Immature natural killer cell (primary cell): ENCODE measurements around the gene KRT6B. TPM values are rescaled to one million over a fixed set of nuclear protein-coding genes. Genes with fewer than 3 reads are reported as not detected.

Experiments
- DNase-seq, 3 donors: peaks; one replicate each; pipeline ENCODE4 v3.0.0; 2022; ENCODE audit warnings: mixed read lengths in 1 of 3
- H3K27ac Mint-ChIP-seq, 6 donors: one replicate each; pipeline ENCODE4 v1.8.0; 2020; ENCODE audit warnings: mixed read lengths in 6 of 6, mild to moderate bottlenecking in 5 of 6, inconsistent platforms in 4 of 6, moderate library complexity in 3 of 6
- H3K27me3 Mint-ChIP-seq, 3 donors: one replicate each; pipeline ENCODE4 v1.8.0; 2020 to 2021; ENCODE audit warnings: low read depth in 3 of 3, mild to moderate bottlenecking in 3 of 3, mixed read lengths in 3 of 3, moderate library complexity in 3 of 3, inconsistent platforms in 1 of 3
- H3K36me3 Mint-ChIP-seq, 3 donors: one replicate each; pipeline ENCODE4 v1.8.0; 2020; ENCODE audit warnings: mixed read lengths in 3 of 3, inconsistent platforms in 2 of 3, mild to moderate bottlenecking in 2 of 3
- H3K4me1 Mint-ChIP-seq, 2 donors: one replicate each; pipeline ENCODE4 v1.8.0; 2020; ENCODE audit warnings: inconsistent platforms in 2 of 2, mild to moderate bottlenecking in 2 of 2, mixed read lengths in 2 of 2, moderate library complexity in 1 of 2
- H3K4me3 Mint-ChIP-seq, 5 donors: one replicate each; pipeline ENCODE4 v1.8.0; 2020; ENCODE audit warnings: mild to moderate bottlenecking in 5 of 5, mixed read lengths in 5 of 5, inconsistent platforms in 3 of 5, moderate library complexity in 3 of 5
- H3K9me3 Mint-ChIP-seq, 6 donors: one replicate each; pipeline ENCODE4 v1.8.0; 2020; ENCODE audit warnings: mild to moderate bottlenecking in 6 of 6, mixed read lengths in 6 of 6, inconsistent platforms in 4 of 6, moderate library complexity in 3 of 6
- polyA plus RNA-seq, 3 donors: library from polyadenylated mRNA; unstranded; fragments of 300-500 nt; fragmentation: Illumina TruSeq; gene quantifications; one replicate each; pipeline ENCODE4 v1.2.3, GENCODE V29; 2021

Gene KRT6B
- polyA plus RNA-seq, 3 donors from 2014 or later, result 0.82 TPM; not detected in 2

DNA sequence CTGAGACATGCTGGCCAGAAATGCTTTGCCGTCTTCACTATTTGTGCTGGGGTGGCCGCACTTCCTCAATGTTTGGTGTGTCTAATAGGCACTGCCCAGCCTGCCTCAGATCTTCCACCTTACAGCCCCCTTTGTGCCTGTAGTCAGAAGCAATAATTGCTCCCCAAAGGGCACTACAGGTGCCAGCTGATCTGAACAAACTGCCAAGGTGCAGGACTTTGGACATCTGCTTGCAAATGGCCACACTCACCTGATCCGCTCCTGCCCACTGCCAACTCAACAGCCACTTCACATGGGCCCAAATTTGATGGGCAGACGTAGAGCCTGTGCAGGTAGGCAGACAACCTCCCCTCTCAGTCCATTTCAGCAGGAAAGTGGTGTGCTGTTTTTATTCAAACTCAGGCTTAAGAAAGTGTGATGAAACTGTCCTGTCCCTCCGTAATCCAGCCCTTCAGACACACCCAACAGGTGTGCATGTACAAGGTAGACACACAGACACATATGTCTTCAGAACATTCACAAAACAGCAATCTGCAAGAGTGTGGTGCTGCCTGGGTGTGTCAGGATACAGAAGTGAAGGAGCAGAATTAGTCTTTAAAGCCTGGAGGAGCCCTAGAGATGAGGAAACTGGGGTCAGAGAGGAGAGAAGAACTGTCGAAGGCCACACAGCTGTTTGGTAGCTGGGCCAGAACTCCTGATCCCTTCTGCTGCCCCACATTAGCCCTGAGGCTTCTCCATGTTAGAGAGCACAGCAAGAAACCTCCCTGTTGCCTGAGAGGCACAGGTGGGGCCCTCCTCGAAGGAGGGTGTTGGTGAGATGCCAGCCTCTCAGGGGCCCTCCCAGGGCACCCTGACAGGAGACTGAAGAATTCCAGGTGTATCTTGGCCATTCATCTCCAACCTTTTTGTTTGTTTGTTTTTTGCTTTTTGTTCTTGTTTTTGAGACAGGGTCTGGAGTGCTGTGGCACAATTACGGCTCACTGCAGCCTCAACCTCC is 13.3 kb downstream of the KRT6B start:
- H3K9me3 Mint-ChIP-seq, result peaks cover 0 to 4% (median 0%) of the 10 kb centered on the region in 6 donors
- H3K27me3 Mint-ChIP-seq, result peaks cover 3 to 17% (median 9%) of the 10 kb centered on the region in 3 donors
- H3K36me3 Mint-ChIP-seq, result no peaks in the 10 kb centered on the region
- H3K4me1 Mint-ChIP-seq, result no peaks in the 10 kb centered on the region
- DNase-seq, result no peak
- H3K27ac Mint-ChIP-seq, result no peak overlapping the region
- no peak overlapping the region for H3K4me3 Mint-ChIP-seq

DNA sequence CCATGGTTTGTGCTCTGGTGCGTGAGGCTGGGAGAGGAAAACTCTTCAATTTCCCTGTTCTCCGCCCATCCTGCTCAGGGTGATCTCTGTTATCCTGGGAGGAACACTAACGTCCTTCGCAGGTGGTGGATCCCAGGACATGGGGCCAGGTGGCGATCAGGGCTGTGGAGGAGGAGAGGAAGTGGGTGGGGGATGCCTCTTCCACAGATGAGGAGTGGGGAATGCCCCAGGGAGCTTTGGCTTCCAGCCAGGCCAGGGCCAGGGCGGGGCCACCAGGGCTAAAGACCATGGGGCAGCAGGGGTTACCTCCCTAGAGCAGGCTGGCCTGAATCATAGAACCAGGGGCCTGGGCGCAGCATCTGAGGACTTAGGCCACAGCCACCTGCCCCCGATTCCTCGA is 14.4 kb downstream of the KRT6B start:
- H3K4me3 Mint-ChIP-seq, result no peak overlapping the region
- peaks cover 3 to 22% (median 11%) of the 10 kb centered on the region in 3 donors for H3K27me3 Mint-ChIP-seq
- no peaks in the 10 kb centered on the region for H3K4me1 Mint-ChIP-seq
- H3K36me3 Mint-ChIP-seq, result no peaks in the 10 kb centered on the region
- no peaks in the 10 kb centered on the region for H3K9me3 Mint-ChIP-seq
- no peak overlapping the region for H3K27ac Mint-ChIP-seq
- no peak for DNase-seq

DNA sequence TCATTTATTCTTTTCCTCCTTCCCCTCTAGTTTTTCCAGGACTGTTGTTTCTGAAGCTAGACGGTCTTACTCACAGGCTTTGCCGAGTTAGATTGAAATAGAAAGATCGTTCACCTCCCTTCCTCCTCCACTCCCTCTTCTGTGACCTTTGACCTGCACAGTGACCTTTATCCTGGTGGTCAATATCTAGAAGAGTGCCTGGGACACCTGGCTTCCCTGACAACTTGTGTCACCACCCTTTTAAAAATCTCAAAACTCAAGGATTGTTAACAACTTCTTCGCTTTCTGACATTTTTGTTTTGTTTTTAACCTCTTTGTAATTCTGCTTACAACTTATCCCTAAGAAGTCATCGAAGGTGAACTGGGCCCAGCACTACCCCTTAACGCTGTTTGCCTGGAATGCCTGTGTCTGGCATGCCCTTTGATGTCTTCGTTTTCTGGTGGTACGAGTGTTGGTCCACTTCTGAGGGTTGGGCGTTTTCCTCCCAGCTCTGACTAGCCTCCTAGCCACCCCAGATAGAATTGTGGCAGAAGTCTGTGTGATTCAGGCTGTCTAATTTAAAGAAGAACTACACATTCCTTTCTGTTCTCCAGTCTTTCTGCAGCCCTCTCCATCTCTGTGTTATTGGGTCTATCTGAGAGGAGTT is 15.0 kb downstream of the KRT6B start:
- no peaks in the 10 kb centered on the region for H3K36me3 Mint-ChIP-seq
- H3K27me3 Mint-ChIP-seq, result peaks cover 1 to 18% (median 8%) of the 10 kb centered on the region in 3 donors
- no peaks in the 10 kb centered on the region for H3K4me1 Mint-ChIP-seq
- peak overlapping the region in 1 of 6 donors; percentile 9 for H3K27ac Mint-ChIP-seq
- DNase-seq, result no peak
- H3K4me3 Mint-ChIP-seq, result no peak overlapping the region
- no peaks in the 10 kb centered on the region for H3K9me3 Mint-ChIP-seq

DNA sequence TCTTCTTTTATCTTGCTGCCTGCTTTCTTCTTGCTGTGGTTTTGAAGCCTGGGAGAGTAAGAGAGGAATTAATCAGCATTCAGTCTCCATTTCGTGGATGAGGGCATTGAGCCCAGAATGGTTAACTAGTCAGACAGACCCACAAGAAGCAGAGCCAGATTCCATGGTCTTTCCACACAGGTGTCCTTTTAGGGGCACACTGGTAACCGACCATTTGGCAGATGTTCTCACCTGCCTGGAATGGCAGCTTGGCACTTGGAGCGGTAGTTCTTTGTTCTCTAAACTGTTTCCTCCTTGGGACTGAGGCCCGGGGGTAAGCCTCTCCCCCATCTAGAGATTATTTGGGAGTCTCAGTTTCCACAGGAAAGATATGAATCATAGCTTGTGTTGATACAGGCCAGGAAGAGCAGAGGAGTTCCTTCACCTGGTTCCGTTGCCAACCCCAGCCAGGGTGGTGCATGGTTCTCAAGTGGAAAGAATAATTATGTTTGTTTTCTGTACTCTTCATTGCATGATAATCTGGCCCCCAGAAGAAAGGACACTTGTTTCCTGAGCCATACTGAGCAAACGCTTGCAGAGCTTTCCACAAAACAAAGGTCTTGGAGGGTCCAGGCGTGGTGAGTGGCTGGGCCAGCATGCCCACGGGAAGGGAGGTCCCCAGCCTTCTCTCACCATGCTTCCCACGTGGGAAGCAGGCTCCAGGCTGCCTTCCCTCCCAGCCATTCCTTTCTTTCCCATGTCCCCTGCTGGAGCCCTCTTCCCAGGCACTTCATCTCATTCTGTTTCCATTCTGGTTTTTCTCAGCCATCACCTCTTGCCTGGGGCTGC is 15.7 kb downstream of the KRT6B start:
- Mint-ChIP-seq H3K4me3 (no peak overlapping the region), H3K4me1 (no peaks in the 10 kb centered on the region), H3K36me3 (no peaks in the 10 kb centered on the region), H3K27ac (no peak overlapping the region), H3K27me3 (peaks cover 0 to 16% (median 7%) of the 10 kb centered on the region in 3 donors), H3K9me3 (no peaks in the 10 kb centered on the region)
- no peak for DNase-seq

DNA sequence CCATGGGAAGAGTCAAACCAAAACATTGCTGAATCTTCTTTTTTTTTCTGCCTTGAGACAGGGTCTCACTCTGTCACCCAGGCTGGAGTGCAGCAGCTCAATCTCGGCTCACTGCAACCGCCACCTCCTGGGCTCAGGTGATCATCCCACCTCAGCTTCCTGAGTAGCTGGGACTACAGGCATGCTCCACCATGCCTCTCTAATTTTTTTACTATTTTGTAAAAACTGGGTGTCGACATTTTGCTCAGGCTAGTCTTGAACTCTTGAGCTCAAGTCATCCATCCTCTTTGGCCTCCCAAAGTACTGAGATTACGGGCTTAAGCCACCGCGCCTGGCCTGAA is 16.3 kb downstream of the KRT6B start:
- Mint-ChIP-seq H3K27me3 (peaks cover 0 to 12% (median 2%) of the 10 kb centered on the region in 3 donors), H3K4me3 (no peak overlapping the region), H3K36me3 (no peaks in the 10 kb centered on the region), H3K4me1 (no peaks in the 10 kb centered on the region), H3K9me3 (no peaks in the 10 kb centered on the region), H3K27ac (no peak overlapping the region)
- DNase-seq, result no peak

DNA sequence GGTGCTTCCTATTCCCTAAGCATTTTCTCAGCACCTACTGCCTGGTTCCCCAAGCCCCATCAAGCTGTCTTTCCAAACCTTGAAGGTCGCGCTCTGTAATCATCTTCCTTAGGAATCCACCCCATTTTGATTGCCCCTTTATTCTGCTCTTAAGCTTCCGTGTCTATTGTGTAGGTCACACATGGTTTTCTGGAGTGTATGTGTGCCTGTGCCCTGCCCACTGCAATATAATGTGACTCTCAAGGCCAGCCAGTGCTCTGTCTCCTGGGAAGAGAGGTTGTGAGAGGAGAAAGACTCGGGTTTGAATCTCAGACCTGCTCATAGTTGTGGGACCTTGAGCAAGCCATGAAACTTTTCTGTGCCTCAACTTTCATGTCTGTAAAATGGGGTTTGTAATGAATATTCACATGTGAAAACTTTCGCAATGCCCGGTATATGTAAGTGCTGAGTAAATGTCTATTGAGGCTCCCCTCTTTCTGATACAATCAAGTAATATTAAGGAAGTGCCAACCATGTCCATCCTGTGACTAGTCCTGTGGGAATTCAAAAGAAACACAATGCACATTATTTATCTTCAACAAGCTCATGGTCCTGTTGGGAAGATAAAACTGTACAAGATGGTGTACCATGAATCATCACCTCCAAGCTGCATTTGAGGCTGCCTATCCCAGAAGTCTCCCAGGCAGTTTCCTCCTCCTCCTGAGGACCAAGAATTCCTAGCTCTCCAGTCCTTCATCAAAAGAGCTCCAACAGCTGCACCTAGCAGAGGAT is 17.0 kb downstream of the KRT6B start:
- Mint-ChIP-seq H3K27ac (no peak overlapping the region), H3K4me1 (no peaks in the 10 kb centered on the region), H3K27me3 (peaks cover 2 to 12% (median 4%) of the 10 kb centered on the region in 3 donors), H3K36me3 (no peaks in the 10 kb centered on the region), H3K4me3 (no peak overlapping the region), H3K9me3 (no peaks in the 10 kb centered on the region)
- no peak for DNase-seq

DNA sequence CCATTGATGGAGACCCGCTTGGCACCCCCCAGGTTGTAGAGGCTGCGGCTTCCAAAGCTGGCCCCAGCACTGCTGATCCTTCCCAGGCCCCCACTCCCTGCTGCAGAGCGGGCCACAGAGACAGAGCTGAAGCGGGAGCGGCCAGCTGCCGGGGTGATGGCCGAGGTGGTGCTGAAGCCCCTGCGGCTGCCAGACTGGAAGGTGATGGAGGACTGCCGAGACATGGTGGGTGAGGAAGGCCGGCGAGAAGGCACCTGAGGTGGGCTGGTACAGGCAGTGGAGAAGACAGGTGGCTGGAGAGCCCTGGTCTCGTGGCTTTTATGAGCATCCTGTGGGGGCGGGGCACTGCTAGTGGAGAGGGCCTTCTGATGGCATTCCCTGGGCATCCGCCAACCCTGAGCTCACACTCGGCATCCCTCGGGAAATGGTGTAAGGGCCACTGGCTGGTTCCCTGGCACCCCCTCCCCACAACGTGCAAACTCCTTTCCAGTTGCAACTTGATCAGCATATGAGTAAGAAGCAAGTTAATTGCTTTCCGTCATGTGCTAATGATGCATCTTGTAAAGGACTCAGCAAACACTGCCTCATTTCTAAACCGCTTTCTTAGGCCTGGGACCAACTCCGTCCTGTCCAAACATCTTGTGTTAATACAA is 17.7 kb downstream of the KRT6B start, which contains the start of gene KRT75:
Gene KRT75, minus strand, starts transcription at position 291 of the 653 bp plus-strand sequence. Its CDS starts 67 bp downstream, at position 224.
- no peaks in the 10 kb centered on the region for H3K4me1 Mint-ChIP-seq
- DNase-seq, result no peak

DNA sequence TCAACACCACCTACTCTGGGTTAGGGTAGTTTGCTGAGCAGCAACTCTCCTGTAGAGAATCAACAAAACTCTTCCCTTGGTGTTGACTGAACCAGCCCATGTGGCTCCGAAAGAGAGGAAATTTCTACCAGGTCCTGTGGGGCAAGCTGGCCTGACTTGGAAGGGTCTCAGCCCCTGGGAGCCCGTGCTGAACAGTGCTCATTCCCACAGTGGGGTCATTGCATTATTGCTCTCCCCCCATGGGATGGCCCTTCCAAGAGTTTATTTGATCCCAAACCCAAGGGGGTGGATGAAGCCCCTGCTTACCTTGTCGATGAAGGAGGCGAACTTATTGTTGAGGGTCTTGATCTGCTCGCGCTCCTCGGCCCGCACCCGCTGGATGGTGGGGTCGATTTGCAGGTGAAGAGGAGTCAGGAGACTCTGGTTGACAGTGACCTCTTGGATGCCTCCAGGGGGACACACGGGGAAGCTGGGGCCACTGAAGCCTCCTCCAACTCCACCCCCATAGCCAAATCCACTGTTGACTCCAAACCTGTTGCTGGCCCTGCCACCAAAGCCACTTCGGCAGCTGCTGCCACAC is 18.4 kb downstream of the KRT6B start:
- H3K36me3 Mint-ChIP-seq, result no peaks in the 10 kb centered on the region
- no peak for DNase-seq
- H3K27me3 Mint-ChIP-seq, result peaks cover 2 to 12% (median 4%) of the 10 kb centered on the region in 3 donors
- H3K27ac Mint-ChIP-seq, result no peak overlapping the region
- H3K4me3 Mint-ChIP-seq, result no peak overlapping the region
- H3K4me1 Mint-ChIP-seq, result no peaks in the 10 kb centered on the region
- no peaks in the 10 kb centered on the region for H3K9me3 Mint-ChIP-seq

More for the DNA sequence above, 17.7 kb downstream of the KRT6B start, which contains the start of gene KRT75:
- Mint-ChIP-seq H3K4me3 (no peak within 1 kb of the TSS), H3K27ac (no peak within 1 kb of the TSS), H3K27me3 (peaks cover 2 to 12% (median 4%) of the 10 kb centered on the region in 3 donors), H3K9me3 (no peaks in the 10 kb centered on the region), H3K36me3 (no peaks in the 10 kb centered on the region)

DNA sequence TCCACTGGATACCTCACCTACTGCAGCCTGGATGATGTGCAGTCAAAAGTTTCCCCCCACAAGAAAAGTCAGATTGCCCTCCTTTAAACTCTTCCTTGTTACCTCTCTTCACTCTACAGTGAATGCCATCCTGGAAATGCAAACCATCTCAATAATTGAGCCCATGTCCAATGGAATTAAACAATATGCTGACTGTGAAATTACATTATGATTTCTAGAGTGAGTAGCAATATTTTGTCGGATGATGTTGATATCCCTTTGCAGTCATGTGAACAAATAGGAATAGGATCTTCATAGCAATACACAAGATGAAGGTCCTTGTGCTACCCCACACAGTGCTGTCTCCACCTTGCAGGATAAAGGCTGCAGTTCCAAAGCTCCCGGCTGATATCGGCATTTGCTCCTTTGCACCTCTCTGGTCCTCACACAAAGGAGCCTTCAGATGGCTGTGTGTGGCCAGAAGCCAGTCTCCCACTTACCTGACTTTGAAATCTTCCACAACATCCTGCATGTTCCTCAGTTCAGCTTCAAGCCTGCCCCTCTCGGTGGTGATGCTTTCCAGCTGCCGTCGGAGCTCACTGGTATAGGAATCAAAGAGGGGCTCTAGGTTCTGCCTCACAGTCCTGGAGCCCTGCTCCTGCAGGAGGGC is 19.3 kb downstream of the KRT6B start:
- H3K9me3 Mint-ChIP-seq, result no peaks in the 10 kb centered on the region
- H3K27me3 Mint-ChIP-seq, result peaks cover 2 to 12% (median 4%) of the 10 kb centered on the region in 3 donors
- no peaks in the 10 kb centered on the region for H3K4me1 Mint-ChIP-seq
- no peak overlapping the region for H3K4me3 Mint-ChIP-seq
- H3K27ac Mint-ChIP-seq, result no peak overlapping the region
- no peaks in the 10 kb centered on the region for H3K36me3 Mint-ChIP-seq
- DNase-seq, result no peak

DNA sequence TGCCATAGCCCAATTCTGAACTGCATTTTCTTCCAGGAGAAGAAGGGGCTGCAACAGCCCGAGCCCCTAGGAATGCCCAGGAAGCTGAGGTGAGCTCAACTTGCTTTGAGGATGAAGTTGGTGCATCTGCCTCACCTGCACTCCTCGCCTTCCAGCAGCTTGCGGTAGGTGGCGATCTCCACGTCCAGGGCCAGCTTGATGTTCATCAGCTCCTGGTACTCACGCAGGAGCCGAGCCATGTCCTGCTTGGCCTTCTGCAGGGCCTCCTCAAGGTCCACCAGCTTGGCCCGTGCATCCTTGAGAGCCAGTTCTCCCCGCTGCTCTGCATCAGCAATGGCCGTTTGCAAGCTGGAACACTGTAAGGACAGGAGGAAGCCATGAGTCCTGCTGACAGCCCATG is 23.8 kb downstream of the KRT6B start:
- Mint-ChIP-seq H3K36me3 (no peaks in the 10 kb centered on the region), H3K4me3 (no peak overlapping the region), H3K4me1 (no peaks in the 10 kb centered on the region), H3K27me3 (peaks cover 4% of the 10 kb centered on the region in 3 donors), H3K27ac (no peak overlapping the region), H3K9me3 (no peaks in the 10 kb centered on the region)
- DNase-seq, result no peak

DNA sequence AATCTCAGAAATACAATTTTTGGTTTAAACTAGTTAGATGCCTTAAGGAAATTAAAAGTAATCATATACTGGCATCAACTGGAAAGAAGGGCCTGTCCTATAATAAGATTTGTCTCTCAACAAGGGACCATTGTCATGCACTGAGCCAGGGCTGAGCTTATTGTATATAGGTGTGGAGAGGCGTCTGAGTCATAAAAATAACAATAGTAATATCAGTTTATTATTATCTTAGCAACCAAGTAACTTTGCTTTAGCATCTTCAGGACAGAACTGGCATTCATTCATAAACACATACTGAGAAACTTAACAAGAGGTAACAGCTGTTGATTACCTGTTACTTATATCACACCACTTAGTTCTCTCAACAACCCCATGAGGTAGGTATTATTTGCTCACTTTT is 24.9 kb downstream of the KRT6B start:
- no peaks in the 10 kb centered on the region for H3K4me1 Mint-ChIP-seq
- no peaks in the 10 kb centered on the region for H3K36me3 Mint-ChIP-seq
- no peak overlapping the region for H3K4me3 Mint-ChIP-seq
- H3K27me3 Mint-ChIP-seq, result peaks cover 2 to 4% (median 2%) of the 10 kb centered on the region in 3 donors
- DNase-seq, result no peak
- H3K9me3 Mint-ChIP-seq, result no peaks in the 10 kb centered on the region
- no peak overlapping the region for H3K27ac Mint-ChIP-seq

DNA sequence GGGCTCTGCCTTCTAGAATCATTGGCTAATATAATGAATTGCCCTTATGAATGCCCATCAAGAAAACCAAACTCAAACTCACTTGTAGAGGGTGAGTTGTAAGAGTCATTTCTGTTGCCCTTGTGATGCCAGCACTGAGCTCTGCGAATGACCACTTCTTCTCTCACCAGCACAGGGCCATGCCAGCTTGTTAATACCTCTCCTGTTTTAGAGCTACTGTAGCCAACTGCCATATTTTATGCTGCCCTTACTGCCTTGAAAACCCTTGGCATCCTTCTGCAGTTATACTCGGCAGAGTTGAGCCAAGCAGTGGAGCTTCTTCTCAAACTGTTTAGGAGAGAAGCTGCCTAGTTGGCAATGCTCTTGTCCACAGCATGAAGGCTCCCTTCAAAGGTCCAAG is 25.9 kb downstream of the KRT6B start:
- DNase-seq, result no peak

More for the DNA sequence above, 25.9 kb downstream of the KRT6B start:
- H3K27ac Mint-ChIP-seq, result no peak overlapping the region
- H3K9me3 Mint-ChIP-seq, result no peaks in the 10 kb centered on the region
- no peaks in the 10 kb centered on the region for H3K36me3 Mint-ChIP-seq
- H3K4me3 Mint-ChIP-seq, result no peak overlapping the region
- peaks cover 4 to 9% (median 5%) of the 10 kb centered on the region in 3 donors for H3K27me3 Mint-ChIP-seq
- no peaks in the 10 kb centered on the region for H3K4me1 Mint-ChIP-seq
